ENCODE results near the gene OR52R1.

DNA sequence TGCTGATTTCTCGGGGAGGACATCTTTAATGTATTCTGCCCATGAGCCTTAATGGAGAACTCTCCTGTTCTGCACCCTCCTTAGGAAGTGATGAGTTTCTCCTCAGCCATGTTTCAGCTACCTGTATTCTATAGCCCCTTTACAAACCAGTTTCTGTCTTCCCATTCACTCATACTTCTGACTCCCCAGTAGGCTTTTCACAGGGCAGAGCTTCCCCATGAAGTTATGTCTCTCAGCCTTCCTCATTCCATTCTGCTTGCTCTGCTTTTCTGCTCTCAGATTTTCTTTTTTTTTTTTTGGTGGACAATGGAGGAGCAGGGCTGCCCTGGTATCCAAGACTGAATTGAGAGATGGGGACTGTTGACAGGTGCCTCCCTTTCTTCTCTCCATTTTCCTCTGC, 4.3 kb upstream of the OR52R1 start:
- no peak for TF ChIP-seq POLR2AphosphoS5 (IDR thresholded peaks at IDR 0.05; ENCODE audit: borderline replicate concordance, low read depth, low read length)
- TF ChIP-seq EZH2 (IDR thresholded peaks at IDR 0.05) = no peak
